T-helper 2 cell (primary cell): ENCODE measurements around the gene DNAJC30.
A peak's percentile ranks its signal among the peaks of the same experiment; 100 is the strongest.
"Not testable (repeated sequence)": the region's sequence is repeated elsewhere in the genome, so short reads cannot be mapped to it uniquely, and the experiment has no call there.

Experiments used
- DNase-seq, 5 experiments: peaks; one replicate each; pipeline versions ENCODE4 v3.0.0 to v3.0.0-alpha.2; 2012 to 2022
- total RNA-seq, 2 donors: gene quantifications; one replicate each; lab custom pipeline; 2026; lab: John Stamatoyannopoulos, UW

The DNAJC30 gene
- total RNA-seq, result 9.0 to 11.2 reads per million in 2 donors

- peak; percentile 84 to 98 (median 94) for DNase-seq
These were observed at the start of gene DNAJC30, which contains the start of gene BUD23 for GRCh38 chr7:73683056-73683787. Gene DNAJC30, minus strand, starts transcription at chr7:73683453. Its CDS starts 30 bp downstream, at chr7:73683423. Gene BUD23, plus strand, starts transcription at chr7:73683597. Its CDS starts 29 bp downstream, at chr7:73683626.

DNA sequence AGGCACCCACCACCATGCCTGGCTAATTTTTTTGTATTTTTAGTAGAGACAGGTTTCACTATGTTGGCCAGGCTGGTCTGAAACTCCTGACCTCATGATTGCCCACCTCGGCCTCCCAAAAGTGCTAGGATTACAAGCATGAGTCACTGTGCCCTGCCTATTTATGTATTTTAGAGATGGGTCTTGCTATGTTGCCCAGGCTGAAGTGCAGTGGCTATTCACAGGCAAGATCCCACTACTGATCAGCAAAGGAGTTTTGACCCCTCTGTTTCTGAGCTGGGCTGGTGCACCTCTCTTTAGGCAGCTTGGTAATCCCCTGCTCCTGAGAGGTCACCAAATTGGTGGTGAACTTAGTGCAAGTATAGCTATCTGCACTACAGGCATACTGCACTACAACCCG lies 49.1 kb upstream of the DNAJC30 start:
- DNase-seq, result no peak

DNA sequence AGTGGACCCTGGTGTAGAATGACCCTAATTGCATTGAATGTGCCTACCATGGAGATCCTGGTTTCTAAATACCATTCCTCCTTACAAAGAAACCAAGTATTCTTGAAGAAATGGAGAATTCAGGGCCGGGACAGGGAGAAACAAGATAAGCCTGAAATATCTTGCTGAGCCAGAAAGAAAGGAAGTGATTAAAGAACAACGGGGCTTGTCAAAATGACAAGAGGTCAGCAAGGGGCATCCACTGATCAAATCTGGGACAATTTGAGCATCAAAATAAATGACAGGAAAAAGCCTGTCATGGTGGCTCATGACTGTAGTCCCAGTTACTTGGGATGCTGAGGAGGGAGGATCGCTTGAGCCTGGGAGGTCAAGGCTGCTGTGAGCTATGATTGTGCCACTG lies 47.2 kb upstream of the DNAJC30 start:
- DNase-seq, result no peak

GRCh38 chr7:73728551-73728950 lies 45.3 kb upstream of the DNAJC30 start:
- DNase-seq, result no peak

DNA sequence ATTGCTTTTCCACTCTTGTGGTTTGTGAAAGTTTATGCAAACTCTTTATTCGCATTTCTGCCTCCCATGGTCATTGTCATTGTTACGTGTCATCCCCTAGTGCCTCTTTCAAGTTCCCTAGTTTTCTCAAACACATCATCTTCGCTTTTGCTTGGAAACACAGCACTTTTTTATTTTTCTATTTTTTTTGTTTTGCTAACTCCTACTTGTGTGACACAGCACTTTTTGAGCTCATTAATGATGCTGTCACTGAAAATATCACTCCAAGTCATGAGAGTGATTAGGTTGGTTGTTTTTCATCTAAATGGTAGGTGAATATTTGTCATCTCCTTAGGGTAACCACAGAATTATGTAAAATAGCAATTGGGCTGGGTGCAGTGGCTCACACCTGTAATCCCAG lies 44.7 kb upstream of the DNAJC30 start:
- no peak for DNase-seq

DNA sequence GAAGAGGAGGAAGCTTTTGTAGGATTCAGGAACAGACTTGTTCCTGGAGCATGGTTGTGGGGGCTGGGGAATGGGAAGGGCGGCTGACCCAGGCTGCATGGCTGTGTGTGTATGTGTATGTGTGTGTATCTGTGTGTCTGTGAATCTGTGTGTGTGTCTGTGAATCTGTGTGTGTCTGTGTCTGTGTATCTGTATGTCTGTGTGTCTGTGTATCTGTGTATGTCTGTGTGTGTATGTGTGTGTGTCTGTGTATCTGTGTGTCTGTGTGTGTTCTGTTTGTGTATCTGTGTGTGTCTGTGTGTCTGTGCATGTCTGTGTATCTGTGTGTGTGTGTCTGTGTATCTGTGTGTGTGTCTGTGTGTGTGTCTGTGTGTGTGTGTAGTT lies 42.8 kb upstream of the DNAJC30 start:
- DNase-seq, result no peak

- no peak for DNase-seq
These were observed 40.6 kb upstream of the DNAJC30 start for GRCh38 chr7:73723813-73724212.

GRCh38 chr7:73722785-73723184 lies 39.5 kb upstream of the DNAJC30 start:
- no peak for DNase-seq

DNA sequence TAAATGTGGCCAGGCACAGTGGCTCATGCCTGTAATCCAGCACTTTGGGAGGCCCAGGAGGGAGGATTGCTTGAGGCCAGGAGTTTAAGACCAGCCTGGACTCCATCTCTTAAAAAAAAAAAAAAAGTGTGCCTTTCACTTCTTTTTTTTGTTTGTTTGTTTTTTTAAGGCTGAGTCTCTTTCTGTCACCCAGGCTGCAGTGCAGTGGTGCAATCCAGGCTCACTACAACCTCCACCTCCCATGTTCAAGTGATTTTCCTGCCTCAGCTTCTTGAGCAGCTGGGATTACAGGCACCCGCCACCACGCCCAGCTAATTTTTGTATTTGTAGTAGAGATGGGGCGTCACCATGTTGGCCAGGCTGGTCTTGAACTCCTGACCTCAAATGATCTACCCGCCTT lies 38.9 kb upstream of the DNAJC30 start:
- not testable (repeated sequence) for DNase-seq

- no peak for DNase-seq
These were observed 38.1 kb upstream of the DNAJC30 start for GRCh38 chr7:73721377-73721817.

DNA sequence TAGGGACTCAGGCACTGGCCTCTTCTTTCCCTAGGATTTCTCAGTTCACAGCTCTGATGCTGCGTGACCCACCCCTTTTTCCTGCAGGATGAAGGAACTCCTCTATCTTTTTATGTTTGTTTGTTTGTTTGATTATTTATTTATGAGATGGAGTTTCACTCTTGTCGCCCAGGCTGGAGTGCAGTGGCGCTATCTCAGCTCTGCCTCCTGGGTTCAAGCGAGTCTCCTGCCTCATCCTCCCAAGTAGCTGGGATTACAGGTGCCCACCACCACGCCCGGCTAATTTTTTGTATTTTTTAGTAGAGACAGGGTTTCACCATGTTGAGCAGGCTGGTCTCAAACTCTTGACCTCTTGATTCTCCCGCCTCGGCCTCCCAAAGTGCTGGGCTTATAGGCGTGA lies 37.2 kb upstream of the DNAJC30 start:
- DNase-seq, result not testable (repeated sequence)

- no peak for DNase-seq
These were observed 36.5 kb upstream of the DNAJC30 start for GRCh38 chr7:73719806-73720169.

GRCh38 chr7:73718905-73719805 lies 35.9 kb upstream of the DNAJC30 start, which contains the start of gene STX1A:
Gene STX1A, minus strand, starts transcription at chr7:73719669. Its CDS starts 38 bp downstream, at chr7:73719631.
- DNase-seq, result peak; percentile 56 to 72 (median 57)

GRCh38 chr7:73718438-73718881 lies 35.2 kb upstream of the DNAJC30 start:
- DNase-seq, result no peak

DNA sequence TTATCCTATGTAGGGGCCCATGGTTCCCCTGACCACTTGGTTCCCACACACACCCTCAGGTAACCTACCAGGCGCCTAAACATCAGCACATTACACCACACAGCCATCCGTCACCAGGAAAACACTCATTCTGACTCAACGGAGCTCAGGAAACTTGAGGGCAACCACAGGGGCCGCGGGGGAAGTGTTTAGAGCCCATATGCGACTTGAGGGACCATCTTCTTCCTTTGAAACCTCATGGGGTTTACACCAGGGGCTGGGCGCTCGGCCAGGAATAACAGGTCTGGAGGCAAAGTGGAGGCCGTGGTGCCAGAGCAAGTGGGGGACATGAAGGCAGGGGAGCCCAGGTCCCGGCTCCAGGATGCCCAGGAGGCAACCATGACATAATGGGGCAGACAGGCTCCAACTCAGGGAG lies 34.7 kb upstream of the DNAJC30 start:
- peak in 4 of 5 experiments; percentile 59 to 83 (median 77) for DNase-seq

DNA sequence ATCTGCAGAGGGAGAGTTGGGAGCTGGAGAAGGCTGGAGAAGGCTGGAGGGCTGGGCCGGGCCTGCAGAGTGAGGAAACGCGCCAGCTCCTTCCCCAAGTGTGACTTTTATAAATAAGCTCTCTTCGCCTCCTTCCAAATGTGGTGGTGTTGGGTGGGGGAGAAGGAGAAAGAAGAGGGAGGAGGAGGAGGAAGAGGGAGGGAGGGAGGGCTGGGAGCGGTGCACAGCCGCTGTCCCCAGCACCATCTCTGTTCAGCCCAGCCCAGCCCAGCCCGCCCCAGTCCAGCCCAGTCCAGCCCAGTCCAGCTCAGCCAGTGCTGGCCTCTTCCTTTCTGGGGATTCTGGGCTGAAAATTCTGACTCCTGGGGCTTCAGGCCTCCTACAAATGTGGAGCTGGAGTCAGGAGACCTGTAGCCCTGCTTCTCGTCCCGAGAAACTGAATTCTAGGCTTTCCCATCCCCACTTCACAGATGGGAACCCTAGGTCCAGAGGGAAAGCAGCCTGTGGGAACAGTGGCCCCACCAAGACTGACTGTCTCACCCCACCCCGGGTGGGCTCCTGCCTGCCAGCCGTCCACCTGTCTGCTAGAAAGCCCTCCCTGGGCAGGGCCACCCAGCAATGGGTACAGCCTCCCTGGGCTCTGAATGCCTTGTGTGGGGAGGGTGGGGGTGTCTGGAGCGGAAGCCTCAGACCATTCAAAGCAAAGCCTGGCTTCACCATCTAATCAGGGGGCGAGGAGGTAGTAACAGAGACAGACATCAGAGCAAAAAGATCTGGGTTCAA lies 34.0 kb upstream of the DNAJC30 start:
- no peak for DNase-seq

DNA sequence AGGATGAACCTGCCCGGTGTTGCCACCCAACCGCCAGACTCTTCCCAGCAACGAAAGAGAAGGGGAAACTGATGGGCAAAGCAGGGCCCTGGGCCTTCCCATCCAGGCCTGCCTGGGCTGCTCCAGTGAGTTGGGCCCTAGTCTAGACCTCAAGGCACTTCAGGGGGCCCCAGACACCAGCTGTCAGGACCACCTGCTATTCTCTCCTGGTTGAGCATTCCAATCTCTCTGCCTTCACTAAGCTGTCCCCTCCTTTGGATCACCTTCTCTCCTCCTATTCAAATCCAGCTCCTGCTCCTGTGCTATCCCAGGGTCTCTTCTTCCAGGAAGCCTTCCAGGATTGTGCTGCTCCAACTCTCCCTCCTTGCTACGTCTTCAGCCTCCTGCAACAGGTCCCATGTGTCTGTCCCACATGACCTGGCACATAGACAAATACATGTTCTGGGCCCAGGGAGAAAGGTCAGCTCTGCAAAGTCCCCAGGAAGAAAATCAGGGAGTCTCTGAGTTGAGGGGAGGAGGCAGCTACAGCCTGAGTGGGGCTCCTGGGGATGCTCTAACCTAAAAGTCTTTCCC lies 33.2 kb upstream of the DNAJC30 start:
- no peak for DNase-seq

- DNase-seq, result peak in 1 of 5 experiments; percentile 52
These were observed 32.5 kb upstream of the DNAJC30 start for GRCh38 chr7:73715648-73716317.

DNA sequence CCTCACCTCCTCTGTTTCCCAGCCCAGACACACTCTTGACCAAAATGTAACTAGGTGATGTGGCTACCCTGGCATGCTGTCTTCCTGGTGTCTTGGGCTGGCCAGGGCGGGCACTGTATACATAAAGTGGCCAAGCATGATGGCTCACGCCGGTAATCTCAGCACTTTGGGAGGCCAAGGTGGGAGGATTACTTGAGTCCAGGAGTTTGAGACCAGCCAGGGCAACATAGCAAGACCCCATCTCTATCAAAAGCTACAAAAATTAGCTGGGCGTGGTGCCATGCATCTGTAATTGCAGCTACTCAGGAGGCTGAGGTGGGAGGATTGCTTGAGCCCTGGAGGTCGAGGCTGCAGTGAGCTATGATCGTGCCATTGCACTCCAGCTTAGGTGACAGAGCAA lies 30.1 kb upstream of the DNAJC30 start:
- DNase-seq, result not testable (repeated sequence)

GRCh38 chr7:73712773-73713172 lies 29.5 kb upstream of the DNAJC30 start:
- no peak for DNase-seq

DNA sequence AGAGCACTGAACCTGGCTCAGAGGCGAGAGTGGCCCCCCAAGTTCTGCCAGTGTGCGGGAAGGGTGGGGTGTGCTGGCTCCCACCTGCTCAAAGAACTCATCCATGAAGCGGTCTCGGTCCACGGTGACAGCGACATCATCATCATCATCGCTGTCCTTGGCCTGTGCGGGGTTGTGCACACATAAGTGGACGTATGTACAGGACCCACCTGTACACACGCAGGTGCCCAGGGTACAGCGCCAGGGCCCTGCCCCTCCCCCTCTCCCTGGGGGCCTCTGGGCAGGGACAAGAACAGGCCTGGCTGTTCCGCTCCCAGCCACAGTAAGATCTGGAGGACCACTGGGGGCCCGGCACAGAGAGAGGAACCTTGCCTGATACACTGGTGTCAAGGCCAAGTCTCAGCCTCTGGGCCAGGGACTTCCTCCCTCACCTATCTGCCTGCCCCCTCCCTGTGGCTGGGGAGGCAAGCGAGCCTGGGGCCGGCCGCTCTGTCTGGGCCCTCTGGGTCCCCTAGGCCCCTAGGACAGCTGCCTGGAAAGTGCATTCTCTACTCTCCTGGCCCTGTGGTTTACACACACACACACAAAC lies 25.8 kb upstream of the DNAJC30 start:
- no peak for DNase-seq
